Epithelial cell of proximal tubule (primary cell): ENCODE measurements around the gene RMDN2. TPM values are rescaled to one million over a fixed set of nuclear protein-coding genes. Genes with fewer than 3 reads are reported as not detected.
"Not testable (repeated sequence)": the region's sequence is repeated elsewhere in the genome, so short reads cannot be mapped to it uniquely, and the experiment has no call there.

Source experiments
- DNase-seq: peaks from one replicate; pipeline ENCODE4 v3.0.0-alpha.2; 2011; ENCODE audit warnings: low read depth
- H3K4me3 ChIP-seq: 2 replicates; pipeline ENCODE4 v1.5.1; 2011; ENCODE audit warnings: low read depth, mild to moderate bottlenecking, low read length
- CTCF ChIP-seq: conservative IDR thresholded peaks from 2 replicates; pipeline ENCODE4 v1.5.1; 2012; ENCODE audit warnings: low read depth, mild to moderate bottlenecking, low read length
- total RNA-seq: library from RNA; depleted of rRNA; stranded (reverse); fragments of >200 nt; gene quantifications from 2 replicates; pipeline ENCODE4 v1.2.3, GENCODE V29; 2015

The RMDN2 gene
- total RNA-seq, 1 donor from 2014 or later, result 2.8 TPM

GRCh38 chr2:37926635-37927034 lies 1.5 kb downstream of the RMDN2 start:
- no peak for DNase-seq
- TF ChIP-seq CTCF, result no peak
- H3K4me3 ChIP-seq, result no peak overlapping the region

- no peak for TF ChIP-seq CTCF
- DNase-seq, result no peak
- H3K4me3 ChIP-seq, result no peak overlapping the region
Observed at GRCh38 chr2:37928377-37928776, 3.3 kb downstream of the RMDN2 start.

GRCh38 chr2:37930392-37930791 lies 5.3 kb downstream of the RMDN2 start:
- H3K4me3 ChIP-seq, DNase-seq: not testable (repeated sequence)

- H3K4me3 ChIP-seq, DNase-seq: not testable (repeated sequence)
Observed at GRCh38 chr2:37932873-37933272, 7.8 kb downstream of the RMDN2 start.

GRCh38 chr2:37934591-37935513 lies 9.8 kb downstream of the RMDN2 start:
- DNase-seq, result no peak
- H3K4me3 ChIP-seq, result no peak overlapping the region
- TF ChIP-seq CTCF, result no peak

GRCh38 chr2:37937568-37937967 lies 12.5 kb downstream of the RMDN2 start:
- H3K4me3 ChIP-seq, DNase-seq: not testable (repeated sequence)

GRCh38 chr2:37941267-37941666 lies 16.2 kb downstream of the RMDN2 start:
- not testable (repeated sequence) for H3K4me3 ChIP-seq, DNase-seq

GRCh38 chr2:37944268-37944667 lies 19.2 kb downstream of the RMDN2 start:
- DNase-seq, result no peak
- TF ChIP-seq CTCF, result no peak
- no peak overlapping the region for H3K4me3 ChIP-seq

- TF ChIP-seq CTCF, result no peak
- DNase-seq, result no peak
- no peak overlapping the region for H3K4me3 ChIP-seq
Observed at GRCh38 chr2:37947306-37947705, 22.2 kb downstream of the RMDN2 start.

- DNase-seq, H3K4me3 ChIP-seq: not testable (repeated sequence)
Observed at GRCh38 chr2:37962018-37962739, 37.1 kb downstream of the RMDN2 start.

- not testable (repeated sequence) for H3K4me3 ChIP-seq, DNase-seq
Observed at GRCh38 chr2:37962740-37963121, 37.6 kb downstream of the RMDN2 start.

GRCh38 chr2:37963901-37964300 lies 38.8 kb downstream of the RMDN2 start:
- H3K4me3 ChIP-seq, result not testable (repeated sequence)

More at GRCh38 chr2:37963901-37964300, 38.8 kb downstream of the RMDN2 start:
- DNase-seq, result not testable (repeated sequence)
